K562 (cell line): ENCODE measurements around the gene DAGLA. TPM values are rescaled to one million over a fixed set of nuclear protein-coding genes. Genes with fewer than 3 reads are reported as not detected.

Experiments used
- ATAC-seq: fragments of 200-7000 bp; cut with Tn5 transposase; 3 replicates; pipeline ENCODE4 v1.9.1; 2020; ENCODE audit warnings: moderate library complexity
- BruUV-seq: library from RNA; stranded (reverse); fragments of 400-500 nt; replicated peaks from 2 replicates; lab custom pipeline; 2021; lab: Mats Ljungman, UMichigan
- CTCF ChIA-PET: fragments of 300-600 bp; formaldehyde crosslinking; extraction: SDS; loops from one replicate; lab custom pipeline; 2021; ENCODE audit warnings: low intra/inter-chr PET ratio; lab: Yijun Ruan, JAX
- POLR2A ChIA-PET: fragments of 300-600, 350-650 bp; sonication (Branson Sonifier 250); formaldehyde crosslinking; extraction: SDS; loops from one replicate; lab custom pipeline; 2021; ENCODE audit warnings: antibody characterized with exemption, inconsistent platforms; lab: Yijun Ruan, JAX
- DNase-seq, 4 experiments: peaks; one replicate each; pipeline versions ENCODE4 v3.0.0 to v3.0.0-alpha.2; 2011 to 2018; ENCODE audit warnings: low spot score in 3 of 4, mixed read lengths in 3 of 4; ENCODE audit errors: extremely low read depth in 1 of 4
- FAIRE-seq: peaks from 2 replicates; lab custom pipeline; 2011; peaks lifted over from hg19 to GRCh38; lab: Jason Lieb, UNC
- H2AFZ ChIP-seq: 2 replicates; pipeline ENCODE4 v1.6.0; 2011; ENCODE audit warnings: low read depth, low read length, control low read depth, inconsistent platforms
- H3K27ac ChIP-seq: fragments of 200-600 bp; 3 replicates; pipeline ENCODE4 v1.8.0; 2011; ENCODE audit warnings: low read depth, mild to moderate bottlenecking, control low read depth, inconsistent platforms, low read length, moderate library complexity, mixed read lengths; ENCODE audit errors: extremely low read depth
- H3K27me3 ChIP-seq, 2 experiments: fragments of 300-600 bp in 1 of 2; 2 replicates in 1 of 2; 3 replicates in 1 of 2; pipeline versions ENCODE4 v1.6.0 to v1.8.0; 2011; ENCODE audit warnings: inconsistent platforms in 2 of 2, low read length in 2 of 2, mild to moderate bottlenecking in 1 of 2, mixed read lengths in 1 of 2, moderate library complexity in 1 of 2; ENCODE audit not compliant: control insufficient read depth in 2 of 2, insufficient read depth in 2 of 2
- H3K36me3 ChIP-seq: fragments of 300-600 bp; 3 replicates; pipeline ENCODE4 v1.8.0; 2011; ENCODE audit warnings: mild to moderate bottlenecking, low read length, inconsistent platforms; ENCODE audit not compliant: control insufficient read depth, insufficient read depth
- H3K4me1 ChIP-seq, 2 experiments: fragments of 200-600 bp in 1 of 2; replicated peaks in 1 of 2; 2 replicates in 1 of 2; 3 replicates in 1 of 2; pipeline versions ENCODE4 v1.5.1 to v1.8.0; 2011; ENCODE audit warnings: inconsistent platforms in 2 of 2, low read length in 2 of 2, mild to moderate bottlenecking in 1 of 2, mixed read lengths in 1 of 2, moderate library complexity in 1 of 2; ENCODE audit not compliant: control insufficient read depth in 2 of 2, insufficient read depth in 2 of 2
- H3K4me2 ChIP-seq: 2 replicates; pipeline ENCODE4 v1.6.1; 2011; ENCODE audit warnings: low read length, control low read depth, inconsistent platforms, mixed read lengths; ENCODE audit not compliant: insufficient read depth
- H3K4me3 ChIP-seq: fragments of 200-600 bp; sonication (generic), shearing (Covaris generic); 2 replicates; pipeline ENCODE4 v1.5.1; 2016; ENCODE audit warnings: control low read depth, inconsistent platforms
- H3K79me2 ChIP-seq: fragments of 200-600 bp; 3 replicates; pipeline ENCODE4 v1.8.0; 2011; ENCODE audit warnings: low read length, inconsistent platforms; ENCODE audit not compliant: control insufficient read depth, insufficient read depth
- H3K9ac ChIP-seq, 2 experiments: 2 replicates each; pipeline versions ENCODE4 v1.6.0 to v1.6.1; 2011; ENCODE audit warnings: low read depth in 2 of 2, low read length in 2 of 2, control low read depth in 1 of 2, inconsistent platforms in 1 of 2, mild to moderate bottlenecking in 1 of 2, mixed read lengths in 1 of 2; ENCODE audit not compliant: insufficient read depth in 1 of 2
- H3K9me1 ChIP-seq: one replicate; pipeline ENCODE4 v1.6.0; 2011; ENCODE audit warnings: inconsistent platforms, mild to moderate bottlenecking, low read length, moderate library complexity; ENCODE audit not compliant: control insufficient read depth, insufficient read depth
- H3K9me3 ChIP-seq: replicated peaks from 2 replicates; pipeline ENCODE4 v1.5.1; 2011; ENCODE audit warnings: low read depth, low read length, inconsistent platforms; ENCODE audit not compliant: control insufficient read depth, insufficient read depth
- H4K20me1 ChIP-seq: replicated peaks from 2 replicates; pipeline ENCODE4 v1.6.1; 2011; ENCODE audit warnings: low read length, inconsistent platforms, mixed read lengths; ENCODE audit not compliant: control insufficient read depth, insufficient read depth
- DNMT1 ChIP-seq: fragments of 450-650 bp; IDR thresholded peaks from 2 replicates; pipeline ENCODE4 v1.6.1; 2016; ENCODE audit warnings: antibody characterized with exemption, mild to moderate bottlenecking
- E2F1 ChIP-seq: sonication (generic); formaldehyde crosslinking; IDR thresholded peaks from 2 replicates; pipeline ENCODE4 v1.8.1; 2023; ENCODE audit warnings: mild to moderate bottlenecking, missing genetic modification reagents, moderate library complexity
- TSC22D4 ChIP-seq: fragments of 450-650 bp; IDR thresholded peaks from 2 replicates; pipeline ENCODE4 v1.6.1; 2016; ENCODE audit warnings: missing genetic modification characterization, missing biosample characterization, control low read depth
- ZBTB1 ChIP-seq: sonication (generic); formaldehyde crosslinking; IDR thresholded peaks from 2 replicates; pipeline ENCODE4 v1.8.1; 2023; ENCODE audit warnings: missing genetic modification reagents, low read depth, mild to moderate bottlenecking, borderline replicate concordance
- ZNF24 ChIP-seq: fragments of 450-650 bp; IDR thresholded peaks from 2 replicates; pipeline ENCODE4 v1.6.1; 2016
- WGBS: fragments of 100-300 bp; shearing (Covaris generic); methylation state at CpG from one replicate; pipeline ENCODE4 v1.1.6; 2016; ENCODE audit warnings: low coverage, mixed read lengths; ENCODE audit not compliant: insufficient coverage; ENCODE audit errors: missing lambda C conversion rate; 5-methylcytosine and 5-hydroxymethylcytosine counted together
- in situ Hi-C: fragments of 300-500 bp; cut with MboI; formaldehyde crosslinking; loops from 4 replicates; pipeline ENCODE4 v1.15.0; 2018; ENCODE audit warnings: inconsistent platforms, mixed read lengths
- intact Hi-C: fragments of 100-400 bp; cut with micrococcal nuclease; formaldehyde crosslinking; loops from 2 replicates; pipeline ENCODE4 v1.14.2; 2022
- polyA plus RNA-seq, 8 experiments: library from polyadenylated mRNA; depleted of rRNA in 4 of 8; stranded (reverse) in 5 of 8; unstranded in 3 of 8; fragments of >200 nt; fragmentation: Nextera tagmentation in 2 of 8; fragmentation: Illumina TruSeq in 1 of 8; extraction: Ambion mirVana in 2 of 8; extraction: Trizol in 1 of 8; gene quantifications; 2 replicates each; pipeline versions ENCODE4 v1.2.1 to v1.2.3, GENCODE V29; 2011 to 2014; ENCODE audit warnings: inconsistent platforms in 1 of 8, missing spikeins in 1 of 8
- total RNA-seq, 7 experiments: library from RNA; depleted of rRNA in 6 of 7; stranded (reverse); fragments of >200 nt in 6 of 7; fragmentation: Illumina TruSeq in 2 of 7; extraction: Trizol in 2 of 7; gene quantifications; 2 replicates each; pipeline versions ENCODE4 v1.2.1 to v1.2.3, GENCODE V29; 2011 to 2021; ENCODE audit warnings: low replicate concordance in 1 of 7

Gene DAGLA
- total and polyA plus RNA-seq, 9 of the 15 experiments (the other 6 are each of a cell fraction or from before 2014, with no cell fraction given), result 0.03 to 0.16 (median 0.04) TPM; not detected in 4

GRCh38 chr11:61779666-61780525 is 99.7 kb downstream of the DAGLA start:
- H3K9me1 ChIP-seq, result no peaks in the 10 kb centered on the region

More at GRCh38 chr11:61779666-61780525, 99.7 kb downstream of the DAGLA start:
- no peaks in the 10 kb centered on the region for H3K27me3 ChIP-seq
- TF ChIP-seq E2F1 (CRISPR knock-in tag), result no peak
- no peak for TF ChIP-seq ZBTB1 (CRISPR knock-in tag)
- no peak for TF ChIP-seq TSC22D4 (tag)
- TF ChIP-seq DNMT1, result no peak
- TF ChIP-seq ZNF24, result no peak
- ATAC-seq, result no peak
- H3K4me2 ChIP-seq, result no peak overlapping the region
- H3K79me2 ChIP-seq, result no peaks in the 10 kb centered on the region
- no peak overlapping the region for H2AFZ ChIP-seq
- ChIA-PET POLR2A (interaction anchor here (0.6 to 2.8 kb wide), 10 partner anchors 10 to 352 kb away, joined by 3 to 21 read pairs (median 4); partner anchors contain the start of genes CPSF7, FEN1, SDHAF2 and TMEM258), CTCF (no interaction called here)
- intact Hi-C loops (no loop called here), in situ Hi-C loops (no loop called here)
- H3K4me1 ChIP-seq, result peaks cover 0 to 43% of the 10 kb centered on the region in 2 experiments; a peak in 2 of 5 replicates
- BruUV-seq, result no TSS peak
- H3K4me3 ChIP-seq, result no peak overlapping the region
- no peak for DNase-seq
- H3K27ac ChIP-seq, result no peak overlapping the region
- WGBS, result 70% methylated on average over 13 of the region's 14 CpGs
- FAIRE-seq, result no peak
- H3K9ac ChIP-seq, result peak overlapping the region in 1 of 2 experiments; percentile 22; a peak in 2 of 4 replicates
- peaks cover 43% of the 10 kb centered on the region; the same call in 2 of the 3 replicates for H3K36me3 ChIP-seq
- peaks cover 6% of the 10 kb centered on the region; the same call in 1 of the 2 replicates for H4K20me1 ChIP-seq
- H3K9me3 ChIP-seq, result no peaks in the 10 kb centered on the region
